Calu3 (cell line): Measurements from ENCODE around the gene TBX20. TPM values are rescaled to one million over a fixed set of nuclear protein-coding genes. Genes with fewer than 3 reads are reported as not detected.
"Not testable (repeated sequence)": the region's sequence is repeated elsewhere in the genome, so short reads cannot be mapped to it uniquely, and the experiment has no call there.

Experiments used
- BruUV-seq: library from RNA; stranded (reverse); fragments of 400-500 nt; replicated peaks from 2 replicates; lab custom pipeline; 2021; lab: Mats Ljungman, UMichigan
- CTCF ChIA-PET: fragments of 300-600 bp; sonication (Branson Sonifier 250); formaldehyde crosslinking; loops from one replicate; lab custom pipeline; 2022; ENCODE audit warnings: antibody characterized with exemption; lab: Charles Lee
- DNase-seq: peaks from one replicate; pipeline ENCODE4 v3.0.0; 2022
- H3K27ac Mint-ChIP-seq: one replicate; pipeline ENCODE4 v1.8.0; 2022; ENCODE audit warnings: mixed read lengths; ENCODE audit not compliant: unreplicated experiment
- H3K27me3 Mint-ChIP-seq: one replicate; pipeline ENCODE4 v1.8.0; 2022; ENCODE audit warnings: mixed read lengths; ENCODE audit not compliant: unreplicated experiment
- H3K36me3 Mint-ChIP-seq: one replicate; pipeline ENCODE4 v1.8.0; 2022; ENCODE audit warnings: mild to moderate bottlenecking, moderate library complexity, mixed read lengths; ENCODE audit not compliant: insufficient read depth, unreplicated experiment
- H3K4me1 Mint-ChIP-seq: one replicate; pipeline ENCODE4 v1.8.0; 2022; ENCODE audit warnings: mild to moderate bottlenecking, low read depth, mixed read lengths; ENCODE audit not compliant: unreplicated experiment
- H3K4me3 Mint-ChIP-seq: one replicate; pipeline ENCODE4 v1.8.0; 2022; ENCODE audit warnings: mild to moderate bottlenecking, low read depth, moderate library complexity, mixed read lengths; ENCODE audit not compliant: unreplicated experiment
- H3K9me3 Mint-ChIP-seq: one replicate; pipeline ENCODE4 v1.8.0; 2022; ENCODE audit warnings: low read depth, mixed read lengths; ENCODE audit not compliant: unreplicated experiment
- intact Hi-C: fragments of 100-400 bp; cut with micrococcal nuclease; formaldehyde crosslinking; loops from one replicate; pipeline ENCODE4 v1.10.0; 2022; ENCODE audit not compliant: unreplicated experiment
- total RNA-seq: library from RNA; stranded (reverse); gene quantifications from 2 replicates; pipeline ENCODE4 v1.2.3, GENCODE V29; 2022

The TBX20 gene
- total RNA-seq, 1 experiment from 2014 or later = 3.4 TPM

GRCh38 chr7:35167158-35167557 is 86.7 kb downstream of the TBX20 start:
- intact Hi-C loops, H3K4me1 Mint-ChIP-seq, DNase-seq, CTCF ChIA-PET, H3K27ac Mint-ChIP-seq, BruUV-seq, H3K9me3 Mint-ChIP-seq, H3K4me3 Mint-ChIP-seq, H3K36me3 Mint-ChIP-seq: not testable (repeated sequence)
- H3K27me3 Mint-ChIP-seq = peaks cover 12% of the 10 kb centered on the region

GRCh38 chr7:35161059-35161740 is 92.7 kb downstream of the TBX20 start:
- H3K9me3 Mint-ChIP-seq, BruUV-seq, DNase-seq, CTCF ChIA-PET, H3K27ac Mint-ChIP-seq, H3K4me1 Mint-ChIP-seq, H3K36me3 Mint-ChIP-seq, intact Hi-C loops, H3K4me3 Mint-ChIP-seq: not testable (repeated sequence)
- peaks cover 12% of the 10 kb centered on the region for H3K27me3 Mint-ChIP-seq

Other genes with a start within 250 kb of the TBX20 start
- gene DPY19L1, start 216.6 kb downstream of the TBX20 start, total RNA-seq = 88.1 and 90.4 TPM in 2 replicates